H1 (cell line): ENCODE results near the gene DIP2C. TPM values are rescaled to one million over a fixed set of nuclear protein-coding genes. Genes with fewer than 3 reads are reported as not detected.

Experiments
- CTCF ChIA-PET: fragments of 300-600 bp; sonication (Branson Sonifier 250); formaldehyde crosslinking; loops from one replicate; lab custom pipeline; 2021; ENCODE audit not compliant: partially characterized antibody; lab: Charles Lee
- POLR2A ChIA-PET: fragments of 300-600 bp; sonication (Branson Sonifier 250); formaldehyde crosslinking; loops from one replicate; lab custom pipeline; 2021; ENCODE audit warnings: inconsistent platforms; ENCODE audit not compliant: partially characterized antibody; lab: Charles Lee
- DNase-seq, 2 experiments: peaks; one replicate each; pipeline versions ENCODE4 v3.0.0 to v3.0.0-alpha.2; 2010 to 2022; ENCODE audit warnings: low spot score in 2 of 2, low read depth in 1 of 2, mixed read lengths in 1 of 2
- FAIRE-seq: peaks from 2 replicates; lab custom pipeline; 2011; peaks lifted over from hg19 to GRCh38; lab: Jason Lieb, UNC
- H2AFZ ChIP-seq: 2 replicates; pipeline ENCODE4 v1.8.1; 2012; ENCODE audit warnings: low read length, inconsistent platforms
- H2AK5ac ChIP-seq: 2 replicates; pipeline ENCODE4 v1.6.1; 2013; ENCODE audit warnings: low read depth, low read length
- H2BK120ac ChIP-seq: replicated peaks from 2 replicates; pipeline ENCODE3; 2013; ENCODE audit warnings: low read depth, low read length, inconsistent platforms
- H2BK12ac ChIP-seq: 2 replicates; pipeline ENCODE4 v1.6.1; 2013; ENCODE audit warnings: low read depth, low read length
- H2BK15ac ChIP-seq: 2 replicates; pipeline ENCODE4 v1.6.1; 2013; ENCODE audit warnings: low read length
- H2BK20ac ChIP-seq: 2 replicates; pipeline ENCODE4 v1.6.1; 2013; ENCODE audit warnings: low read length
- H2BK5ac ChIP-seq: 2 replicates; pipeline ENCODE4 v1.6.1; 2013; ENCODE audit warnings: low read depth, low read length
- H3K14ac ChIP-seq: 2 replicates; pipeline ENCODE4 v1.6.1; 2013; ENCODE audit warnings: inconsistent platforms; ENCODE audit not compliant: insufficient read length
- H3K18ac ChIP-seq: 2 replicates; pipeline ENCODE4 v1.6.1; 2013; ENCODE audit warnings: low read length; ENCODE audit errors: extremely low read depth
- H3K23ac ChIP-seq: 2 replicates; pipeline ENCODE4 v1.6.1; 2013; ENCODE audit warnings: inconsistent platforms; ENCODE audit not compliant: insufficient read length
- H3K23me2 ChIP-seq: 2 replicates; pipeline ENCODE4 v1.6.1; 2013; ENCODE audit warnings: low read depth, low read length
- H3K27ac ChIP-seq: 2 replicates; pipeline ENCODE4 v1.6.1; 2011; ENCODE audit warnings: low read depth, low read length, inconsistent platforms
- H3K27me3 ChIP-seq, 4 experiments: replicated peaks in 1 of 4; 1 replicate in 1 of 4; 2 replicates in 3 of 4; pipeline versions ENCODE4 v1.6.1 to v1.8.1; 2011 to 2013; ENCODE audit warnings: low read length in 3 of 4, mild to moderate bottlenecking in 3 of 4, inconsistent platforms in 2 of 4, mixed read lengths in 2 of 4, moderate library complexity in 1 of 4; ENCODE audit not compliant: control insufficient read depth in 3 of 4, insufficient read depth in 3 of 4; ENCODE audit errors: extremely low read depth in 1 of 4
- H3K36me3 ChIP-seq, 4 experiments: 2 replicates each; pipeline versions ENCODE4 v1.6.1 to v1.8.1; 2011 to 2013; ENCODE audit warnings: mild to moderate bottlenecking in 4 of 4, low read length in 3 of 4, moderate library complexity in 2 of 4, control low read depth in 1 of 4, inconsistent platforms in 1 of 4; ENCODE audit not compliant: insufficient read depth in 4 of 4, control insufficient read depth in 2 of 4
- H3K4ac ChIP-seq: replicated peaks from 2 replicates; pipeline ENCODE3; 2013; ENCODE audit warnings: low read length, low read depth, mixed read lengths, inconsistent platforms; ENCODE audit not compliant: insufficient read length
- H3K4me1 ChIP-seq, 4 experiments: replicated peaks in 1 of 4; 1 replicate in 1 of 4; 2 replicates in 3 of 4; pipeline versions ENCODE4 v1.6.1 to v1.8.1; 2011 to 2013; ENCODE audit warnings: low read length in 3 of 4, inconsistent platforms in 2 of 4, mixed read lengths in 1 of 4; ENCODE audit not compliant: insufficient read depth in 4 of 4, control insufficient read depth in 3 of 4
- H3K4me2 ChIP-seq, 2 experiments: 2 replicates each; pipeline versions ENCODE4 v1.6.1 to v1.8.1; 2011 to 2013; ENCODE audit warnings: low read depth in 2 of 2, low read length in 2 of 2, control low read depth in 1 of 2, inconsistent platforms in 1 of 2, mild to moderate bottlenecking in 1 of 2; ENCODE audit not compliant: insufficient read depth in 1 of 2
- H3K4me3 ChIP-seq, 4 experiments: fragments of 200-600, 300-600 bp in 1 of 4; sonication (generic), shearing (Covaris generic), sonication (Bioruptor Twin) in 1 of 4; 2 replicates each; pipeline versions ENCODE4 v1.5.1 to v1.8.1; 2011 to 2016; ENCODE audit warnings: low read length in 4 of 4, low read depth in 3 of 4, control low read depth in 2 of 4, inconsistent platforms in 2 of 4, mild to moderate bottlenecking in 2 of 4, mixed read lengths in 1 of 4, moderate library complexity in 1 of 4; ENCODE audit not compliant: insufficient read depth in 2 of 4; ENCODE audit errors: extremely low read depth in 1 of 4
- H3K56ac ChIP-seq: replicated peaks from 2 replicates; pipeline ENCODE3; 2013; ENCODE audit warnings: low read depth, mild to moderate bottlenecking, mixed read lengths, low read length, inconsistent platforms; ENCODE audit not compliant: insufficient read length
- H3K79me1 ChIP-seq: 2 replicates; pipeline ENCODE4 v1.6.1; 2013; ENCODE audit warnings: low read depth, low read length, control low read depth
- H3K79me2 ChIP-seq, 2 experiments: 2 replicates each; pipeline versions ENCODE4 v1.6.1 to v1.8.1; 2012 to 2013; ENCODE audit warnings: low read length in 2 of 2, mild to moderate bottlenecking in 2 of 2, inconsistent platforms in 1 of 2; ENCODE audit not compliant: insufficient read depth in 2 of 2, control insufficient read depth in 1 of 2
- H3K9ac ChIP-seq, 4 experiments: replicated peaks in 1 of 4; 1 replicate in 1 of 4; 2 replicates in 3 of 4; pipeline versions ENCODE4 v1.6.1 to v1.8.1; 2011 to 2013; ENCODE audit warnings: low read depth in 3 of 4, low read length in 3 of 4, control low read depth in 2 of 4, mild to moderate bottlenecking in 2 of 4, moderate library complexity in 2 of 4, inconsistent platforms in 1 of 4; ENCODE audit errors: extremely low read depth in 1 of 4
- H3K9me3 ChIP-seq, 2 experiments: 2 replicates each; pipeline versions ENCODE4 v1.6.1 to v1.8.1; 2012 to 2013; ENCODE audit warnings: mild to moderate bottlenecking in 2 of 2, moderate library complexity in 2 of 2, control low read depth in 1 of 2, inconsistent platforms in 1 of 2, low read depth in 1 of 2, low read length in 1 of 2, mixed read lengths in 1 of 2; ENCODE audit not compliant: insufficient read depth in 2 of 2
- H4K20me1 ChIP-seq, 2 experiments: replicated peaks in 1 of 2; 2 replicates each; pipeline versions ENCODE3 to v1.8.1; 2011 to 2013; ENCODE audit warnings: inconsistent platforms in 2 of 2, low read length in 2 of 2, mild to moderate bottlenecking in 1 of 2; ENCODE audit not compliant: insufficient read depth in 2 of 2, control insufficient read depth in 1 of 2
- H4K5ac ChIP-seq: 2 replicates; pipeline ENCODE4 v1.6.1; 2013; ENCODE audit warnings: low read length, low read depth, mixed read lengths, inconsistent platforms; ENCODE audit not compliant: insufficient read length
- H4K8ac ChIP-seq: 2 replicates; pipeline ENCODE4 v1.8.0; 2013; ENCODE audit warnings: mild to moderate bottlenecking, moderate library complexity, low read length, inconsistent platforms; ENCODE audit not compliant: insufficient read depth; ENCODE audit errors: extremely low read depth
- H4K91ac ChIP-seq: replicated peaks from 2 replicates; pipeline ENCODE3; 2013; ENCODE audit warnings: low read length, mixed read lengths, inconsistent platforms; ENCODE audit not compliant: insufficient read length
- POU5F1 ChIP-seq: IDR thresholded peaks from 2 replicates; pipeline ENCODE4 v1.6.1; 2011; ENCODE audit warnings: low read depth, mild to moderate bottlenecking, low read length, moderate library complexity
- RAD21 ChIP-seq, 2 experiments: IDR thresholded peaks in 1 of 2; conservative IDR thresholded peaks in 1 of 2; 2 replicates each; pipeline ENCODE4 v1.6.1; 2011; ENCODE audit warnings: low read depth in 2 of 2, low read length in 2 of 2, improper control_type of control experiment in 1 of 2, inconsistent platforms in 1 of 2, mild to moderate bottlenecking in 1 of 2, moderate library complexity in 1 of 2
- SRF ChIP-seq: IDR thresholded peaks from 2 replicates; pipeline ENCODE4 v1.6.1; 2011; ENCODE audit warnings: mild to moderate bottlenecking, low read depth, low read length, moderate library complexity
- SUZ12 ChIP-seq: fragments of 200-600 bp; sonication (generic); IDR thresholded peaks from 2 replicates; pipeline ENCODE4 v1.6.1; 2012; ENCODE audit warnings: mild to moderate bottlenecking, inconsistent platforms, low read length, moderate library complexity, mixed read lengths
- WGBS, 2 experiments: shearing (Covaris generic) in 1 of 2; methylation state at CpG; one replicate each; pipeline versions ENCODE4 v1.1.6 to v1.1.7; 2013 to 2015; ENCODE audit warnings: low lambda C conversion rate in 2 of 2, mixed read lengths in 2 of 2, inconsistent platforms in 1 of 2, low coverage in 1 of 2, missing lambda C conversion rate in 1 of 2; ENCODE audit not compliant: insufficient replicate concordance in 2 of 2, insufficient coverage in 1 of 2, insufficient read length in 1 of 2; ENCODE audit errors: extremely low coverage in 1 of 2, missing lambda C conversion rate in 1 of 2; 5-methylcytosine and 5-hydroxymethylcytosine counted together
- polyA plus RNA-seq, 7 experiments: library from polyadenylated mRNA; depleted of rRNA in 3 of 7; stranded (reverse) in 5 of 7; unstranded in 2 of 7; fragments of >200 nt in 5 of 7; fragments of 200-250 nt in 2 of 7; gene quantifications; 1 replicate in 5 of 7; 2 replicates in 1 of 7; 4 replicates in 1 of 7; pipeline versions ENCODE4 v1.2.1 to v1.2.3, GENCODE V29; 2011 to 2013; ENCODE audit warnings: missing spikeins in 2 of 7, mixed read lengths in 2 of 7
- total RNA-seq: library from RNA; stranded (reverse); fragmentation: NEBNext Ultra II Directional; extraction: Animal tissue kit (Norgen Biotek cat#: 25700); gene quantifications from 2 replicates; pipeline ENCODE4 v1.2.1, GENCODE V29; 2021
- TF ChIP-seq, protein P1 (sequence below): IDR thresholded peaks from 2 replicates; pipeline ENCODE4 v1.6.1; 2012; ENCODE audit warnings: inconsistent platforms
- TF ChIP-seq, protein P2 (sequence below): IDR thresholded peaks from 2 replicates; pipeline ENCODE4 v1.6.1; 2012; ENCODE audit warnings: low read length, inconsistent platforms

The DIP2C gene
- total and polyA plus RNA-seq, 2 of the 8 experiments (the other 6 are each of a cell fraction or from before 2014, with no cell fraction given), result 3.8 to 9.3 TPM

DNA sequence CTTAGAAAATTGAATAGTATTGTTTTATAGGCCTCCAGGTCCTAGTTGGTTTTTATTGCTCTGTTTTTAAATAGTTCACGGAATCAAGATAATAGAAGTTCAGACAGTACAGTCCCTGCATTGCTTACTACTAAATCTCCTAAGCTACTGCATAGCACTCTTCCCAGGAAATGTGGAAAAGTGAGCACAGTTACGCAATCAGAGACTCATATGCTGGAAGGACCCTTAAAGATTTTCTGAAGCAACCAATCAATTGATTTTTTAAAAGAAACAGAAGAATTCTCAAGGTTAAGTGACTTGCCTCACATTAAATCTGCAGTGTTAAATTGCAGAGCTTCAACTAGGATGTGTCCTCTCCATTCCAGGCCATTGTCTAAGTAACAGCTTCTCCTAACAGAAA is 23.1 kb upstream of the DIP2C start:
- H3K4me3 ChIP-seq, result no peak overlapping the region
- H3K4me2 ChIP-seq, result no peak overlapping the region
- no peak overlapping the region for H3K14ac ChIP-seq
- no peaks in the 10 kb centered on the region for H4K20me1 ChIP-seq
- no peak overlapping the region for H2BK5ac ChIP-seq
- no peaks in the 10 kb centered on the region for H3K27me3 ChIP-seq
- H3K27ac ChIP-seq, result no peak overlapping the region
- no peaks in the 10 kb centered on the region for H3K4me1 ChIP-seq
- no peaks in the 10 kb centered on the region for H3K23me2 ChIP-seq
- no peak overlapping the region for H3K23ac ChIP-seq
- no peak for DNase-seq
- no peak overlapping the region for H4K8ac ChIP-seq
- H4K91ac ChIP-seq, result no peak overlapping the region
- no peak overlapping the region for H2BK12ac ChIP-seq
- H3K9me3 ChIP-seq, result peaks cover 12 to 14% of the 10 kb centered on the region in 2 experiments
- no peak overlapping the region for H2BK120ac ChIP-seq
- no peak overlapping the region for H3K56ac ChIP-seq
- H2BK15ac ChIP-seq, result no peak overlapping the region
- no peaks in the 10 kb centered on the region for H3K79me2 ChIP-seq
- 67% methylated on average over 2 of the region's 2 CpGs; no CpG with 5 or more reads in 1 of the 2 experiments for WGBS, 2 experiments
- H3K4ac ChIP-seq, result no peak overlapping the region
- no peaks in the 10 kb centered on the region for H3K36me3 ChIP-seq
- ChIA-PET CTCF (interaction anchor here (1.0 kb wide), 1 partner anchor 77 kb away, joined by 3 read pairs; no protein-coding TSS in a partner anchor), POLR2A (no interaction called here)
- no peak overlapping the region for H2AFZ ChIP-seq
- H4K5ac ChIP-seq, result no peak overlapping the region
- no peak overlapping the region for H2BK20ac ChIP-seq
- H3K79me1 ChIP-seq, result no peaks in the 10 kb centered on the region
- H3K9ac ChIP-seq, result no peak overlapping the region
- H3K18ac ChIP-seq, result no peak overlapping the region
- no peak for TF ChIP-seq RAD21 (IDR thresholded peaks at IDR 0.05 in 1 of 2, conservative IDR thresholded peaks at IDR 0.05 in 1 of 2; ENCODE audit: low read depth in 2 of 2, low read length in 2 of 2)
- no peak for TF ChIP-seq SRF
- TF ChIP-seq, protein P1, sequence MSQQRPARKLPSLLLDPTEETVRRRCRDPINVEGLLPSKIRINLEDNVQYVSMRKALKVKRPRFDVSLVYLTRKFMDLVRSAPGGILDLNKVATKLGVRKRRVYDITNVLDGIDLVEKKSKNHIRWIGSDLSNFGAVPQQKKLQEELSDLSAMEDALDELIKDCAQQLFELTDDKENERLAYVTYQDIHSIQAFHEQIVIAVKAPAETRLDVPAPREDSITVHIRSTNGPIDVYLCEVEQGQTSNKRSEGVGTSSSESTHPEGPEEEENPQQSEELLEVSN, result no peak
- TF ChIP-seq, protein P2, sequence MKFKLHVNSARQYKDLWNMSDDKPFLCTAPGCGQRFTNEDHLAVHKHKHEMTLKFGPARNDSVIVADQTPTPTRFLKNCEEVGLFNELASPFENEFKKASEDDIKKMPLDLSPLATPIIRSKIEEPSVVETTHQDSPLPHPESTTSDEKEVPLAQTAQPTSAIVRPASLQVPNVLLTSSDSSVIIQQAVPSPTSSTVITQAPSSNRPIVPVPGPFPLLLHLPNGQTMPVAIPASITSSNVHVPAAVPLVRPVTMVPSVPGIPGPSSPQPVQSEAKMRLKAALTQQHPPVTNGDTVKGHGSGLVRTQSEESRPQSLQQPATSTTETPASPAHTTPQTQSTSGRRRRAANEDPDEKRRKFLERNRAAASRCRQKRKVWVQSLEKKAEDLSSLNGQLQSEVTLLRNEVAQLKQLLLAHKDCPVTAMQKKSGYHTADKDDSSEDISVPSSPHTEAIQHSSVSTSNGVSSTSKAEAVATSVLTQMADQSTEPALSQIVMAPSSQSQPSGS, result no peak
- no peak for TF ChIP-seq SUZ12
- no peak for TF ChIP-seq POU5F1
- no peak overlapping the region for H2AK5ac ChIP-seq
- FAIRE-seq, result no peak
